Measurements from ENCODE around the gene ABCB9. TPM values are rescaled to one million over a fixed set of nuclear protein-coding genes. Genes with fewer than 3 reads are reported as not detected.

ABCB9 gene
- total RNA-seq, 1 donor from 2014 or later = 16.3 TPM

DNA sequence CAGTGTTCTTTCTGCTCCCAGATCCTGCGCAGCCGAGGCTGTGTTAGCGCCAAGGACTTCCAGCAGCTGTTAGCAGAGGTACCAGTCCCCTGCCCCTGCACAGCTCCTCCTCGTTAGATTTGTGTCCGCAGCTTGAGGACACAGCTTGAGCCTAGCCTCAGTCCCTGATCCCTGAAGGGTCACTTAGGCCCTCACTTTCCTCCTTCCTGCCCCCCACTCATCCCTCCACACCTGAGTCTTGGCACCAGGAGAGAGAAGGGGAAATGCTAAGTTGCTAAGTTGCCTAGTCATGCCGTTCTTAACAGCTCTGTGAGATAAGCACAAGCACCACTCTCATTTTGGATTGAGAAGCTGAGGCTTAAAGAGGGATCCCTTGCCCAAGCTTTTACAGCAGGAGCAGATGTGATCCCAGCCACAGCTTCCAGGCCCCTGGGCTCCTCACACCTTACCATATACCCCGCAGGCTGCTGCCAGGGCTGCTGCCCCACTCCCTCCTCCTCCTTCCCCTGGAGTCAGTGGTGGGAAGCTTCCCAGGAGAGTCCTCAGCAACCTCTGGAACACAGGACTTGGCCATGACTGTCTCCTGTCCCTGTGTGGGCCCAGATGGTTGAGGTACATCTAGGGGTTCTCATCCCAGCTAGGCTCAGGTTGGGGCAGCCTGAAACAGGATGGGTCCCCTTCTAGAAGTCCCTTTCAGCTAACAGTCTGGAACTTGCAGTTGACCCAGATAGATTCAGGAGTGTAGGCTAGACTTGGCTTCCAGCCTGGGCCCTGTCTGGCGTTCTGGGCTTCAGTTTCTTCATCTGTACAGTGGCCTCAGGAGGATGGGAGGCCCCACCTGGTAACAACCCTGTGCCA, 9.8 kb upstream of the ABCB9 start:
- Mint-ChIP-seq H3K36me3 (ENCODE audit: low read depth) (no peaks in the 10 kb centered on the region), H3K27ac (ENCODE audit: unreplicated experiment) (peak overlapping the region; percentile 100), H3K4me1 (peaks cover 27% of the 10 kb centered on the region), H3K4me3 (peak overlapping the region; percentile 99), H3K9me3 (no peaks in the 10 kb centered on the region), H3K27me3 (ENCODE audit: low read depth) (peaks cover 6% of the 10 kb centered on the region)
- no peak for DNase-seq (ENCODE audit: low read depth, low spot score)
- TF ChIP-seq, protein P1, sequence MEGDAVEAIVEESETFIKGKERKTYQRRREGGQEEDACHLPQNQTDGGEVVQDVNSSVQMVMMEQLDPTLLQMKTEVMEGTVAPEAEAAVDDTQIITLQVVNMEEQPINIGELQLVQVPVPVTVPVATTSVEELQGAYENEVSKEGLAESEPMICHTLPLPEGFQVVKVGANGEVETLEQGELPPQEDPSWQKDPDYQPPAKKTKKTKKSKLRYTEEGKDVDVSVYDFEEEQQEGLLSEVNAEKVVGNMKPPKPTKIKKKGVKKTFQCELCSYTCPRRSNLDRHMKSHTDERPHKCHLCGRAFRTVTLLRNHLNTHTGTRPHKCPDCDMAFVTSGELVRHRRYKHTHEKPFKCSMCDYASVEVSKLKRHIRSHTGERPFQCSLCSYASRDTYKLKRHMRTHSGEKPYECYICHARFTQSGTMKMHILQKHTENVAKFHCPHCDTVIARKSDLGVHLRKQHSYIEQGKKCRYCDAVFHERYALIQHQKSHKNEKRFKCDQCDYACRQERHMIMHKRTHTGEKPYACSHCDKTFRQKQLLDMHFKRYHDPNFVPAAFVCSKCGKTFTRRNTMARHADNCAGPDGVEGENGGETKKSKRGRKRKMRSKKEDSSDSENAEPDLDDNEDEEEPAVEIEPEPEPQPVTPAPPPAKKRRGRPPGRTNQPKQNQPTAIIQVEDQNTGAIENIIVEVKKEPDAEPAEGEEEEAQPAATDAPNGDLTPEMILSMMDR (conservative IDR thresholded peaks at IDR 0.05) = no peak

DNA sequence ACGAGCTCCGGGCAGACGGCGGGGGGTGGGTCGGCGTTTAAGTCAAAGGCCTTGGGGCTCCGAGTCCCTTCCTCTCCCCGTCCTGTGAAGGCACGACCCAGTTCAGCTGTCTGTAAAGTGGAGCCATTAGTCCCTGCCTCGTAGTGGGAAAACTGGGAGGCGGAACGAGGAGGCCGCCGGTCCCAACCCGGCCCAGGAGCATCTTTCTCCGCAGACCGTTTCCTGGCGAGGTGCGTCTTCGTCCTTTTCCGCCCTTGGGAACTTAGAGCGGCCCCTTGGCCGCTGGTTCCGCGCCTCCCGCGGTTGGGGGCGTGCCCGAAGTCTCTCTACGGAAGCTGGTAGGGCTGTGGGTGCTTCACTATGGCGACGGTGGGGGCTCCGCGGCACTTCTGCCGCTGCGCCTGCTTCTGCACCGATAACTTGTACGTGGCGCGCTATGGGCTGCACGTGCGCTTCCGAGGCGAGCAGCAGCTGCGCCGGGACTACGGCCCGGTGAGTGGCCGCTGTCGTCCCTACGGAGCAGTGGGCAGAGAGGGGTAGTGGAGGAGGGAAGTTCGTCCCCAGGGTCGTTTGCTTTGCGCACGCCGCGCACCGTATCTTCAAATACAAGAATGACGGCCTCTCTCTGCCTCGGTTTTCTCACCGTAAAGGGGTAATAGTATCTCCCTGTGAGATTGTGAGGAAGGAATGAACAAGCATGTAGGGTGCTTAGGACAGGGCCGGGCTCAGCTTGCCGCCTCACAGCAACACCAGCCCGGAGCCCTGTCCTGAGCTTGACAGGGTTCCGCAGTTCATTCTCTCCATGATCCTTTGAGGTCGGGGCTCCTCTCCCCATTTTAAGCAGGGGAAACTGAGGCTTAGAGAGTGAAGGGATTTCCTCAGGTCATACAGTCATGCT, 8.9 kb upstream of the ABCB9 start, which contains the start of gene OGFOD2:
Gene OGFOD2 (plus strand): TSS at position 353 of the 898 bp plus-strand sequence. CDS start 8 bp downstream, at position 361.
- TF ChIP-seq, protein P1 (conservative IDR thresholded peaks at IDR 0.05) = no peak
- Mint-ChIP-seq H3K27ac (ENCODE audit: unreplicated experiment) (peak within 1 kb of the TSS; percentile 100), H3K4me3 (peak within 1 kb of the TSS; percentile 99), H3K36me3 (ENCODE audit: low read depth) (no peaks in the 10 kb centered on the region), H3K4me1 (peaks cover 26% of the 10 kb centered on the region), H3K27me3 (ENCODE audit: low read depth) (peaks cover 5% of the 10 kb centered on the region), H3K9me3 (no peaks in the 10 kb centered on the region)
- peak; percentile 78 for DNase-seq (ENCODE audit: low read depth, low spot score)

DNA sequence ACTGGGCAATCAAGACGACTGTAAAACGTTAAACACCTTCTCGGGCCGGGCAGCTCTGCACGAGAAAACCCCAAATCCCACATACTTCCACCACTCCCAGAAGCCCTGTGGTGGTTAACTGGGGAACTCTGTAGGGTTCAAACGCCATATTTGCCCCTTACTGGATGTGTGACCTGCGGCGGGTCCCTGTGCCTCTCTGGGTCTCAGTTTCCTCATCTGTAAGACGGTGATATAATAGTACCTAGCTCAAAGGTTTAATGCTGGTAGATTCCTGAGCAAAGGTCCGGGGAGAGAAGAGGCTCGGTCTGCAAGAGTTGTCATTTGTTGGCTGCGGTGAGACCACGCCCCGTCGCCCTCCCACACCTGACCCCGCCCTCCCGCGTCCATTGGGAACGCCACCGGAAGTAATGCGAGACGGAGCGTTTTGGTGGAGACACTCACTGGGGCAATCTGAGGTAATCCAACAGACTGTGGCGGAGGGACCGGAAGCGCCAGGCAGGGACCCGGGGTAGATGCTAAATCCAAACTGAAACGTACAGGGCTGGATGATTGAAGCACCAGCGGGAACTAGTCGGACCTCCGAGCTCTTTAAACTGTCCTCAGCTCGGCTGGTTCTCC, 8.1 kb upstream of the ABCB9 start:
- Mint-ChIP-seq H3K27ac (ENCODE audit: unreplicated experiment) (peak overlapping the region; percentile 100), H3K4me1 (peaks cover 21% of the 10 kb centered on the region), H3K36me3 (ENCODE audit: low read depth) (no peaks in the 10 kb centered on the region), H3K9me3 (no peaks in the 10 kb centered on the region), H3K27me3 (ENCODE audit: low read depth) (peaks cover 3% of the 10 kb centered on the region), H3K4me3 (peak overlapping the region; percentile 99)
- peak; percentile 98 for DNase-seq (ENCODE audit: low read depth, low spot score)
- TF ChIP-seq, protein P1 (conservative IDR thresholded peaks at IDR 0.05) = no peak

DNA sequence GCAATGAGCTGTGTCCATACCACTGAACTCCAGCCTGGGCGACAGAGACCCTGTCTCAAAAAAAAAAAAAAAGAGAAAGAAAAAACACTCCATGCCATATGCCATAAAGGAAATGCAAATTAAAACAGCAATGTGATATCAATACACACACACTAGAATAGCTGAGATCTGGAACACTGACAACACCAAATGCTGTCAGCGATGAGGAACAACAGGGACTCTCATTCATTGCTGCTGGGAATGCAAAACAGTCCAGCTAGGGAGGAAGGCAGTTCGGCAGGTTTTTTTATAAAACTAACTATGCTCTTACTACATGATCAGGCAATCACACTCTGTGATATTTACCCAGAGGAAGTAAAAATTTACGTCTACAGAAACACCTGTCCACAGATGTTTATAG, 3.4 kb upstream of the ABCB9 start:
- Mint-ChIP-seq H3K36me3 (ENCODE audit: low read depth) (no peaks in the 10 kb centered on the region), H3K4me1 (peaks cover 12% of the 10 kb centered on the region), H3K9me3 (no peaks in the 10 kb centered on the region), H3K4me3 (peak overlapping the region; percentile 28), H3K27me3 (ENCODE audit: low read depth) (peaks cover 3% of the 10 kb centered on the region), H3K27ac (ENCODE audit: unreplicated experiment) (no peak overlapping the region)
- TF ChIP-seq, protein P1 (conservative IDR thresholded peaks at IDR 0.05) = no peak
- no peak for DNase-seq (ENCODE audit: low read depth, low spot score)

DNA sequence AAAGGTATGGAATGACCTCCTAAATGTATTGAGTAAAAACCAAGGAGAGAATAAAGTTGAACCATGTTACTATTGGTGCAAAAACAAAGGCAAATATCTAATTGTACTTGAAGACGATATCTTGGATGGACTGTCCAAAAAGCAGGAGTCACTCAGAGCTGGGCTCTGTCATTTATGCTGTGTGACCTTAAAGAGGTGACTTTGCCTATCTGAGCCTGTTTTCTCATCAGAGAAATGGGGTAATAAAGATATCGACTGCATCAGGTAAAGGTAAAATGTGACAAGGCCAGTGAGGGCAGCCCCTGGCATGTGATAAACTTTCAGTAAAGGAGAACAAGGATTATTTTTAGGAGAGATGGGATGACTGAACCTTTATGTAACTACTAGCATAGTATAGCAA, 1.8 kb upstream of the ABCB9 start:
- no peak overlapping the region for H3K27ac Mint-ChIP-seq (ENCODE audit: unreplicated experiment)
- H3K9me3 Mint-ChIP-seq = no peaks in the 10 kb centered on the region
- H3K4me3 Mint-ChIP-seq = no peak overlapping the region
- H3K36me3 Mint-ChIP-seq (ENCODE audit: low read depth) = no peaks in the 10 kb centered on the region
- H3K4me1 Mint-ChIP-seq = peaks cover 6% of the 10 kb centered on the region
- DNase-seq (ENCODE audit: low read depth, low spot score) = no peak
- no peaks in the 10 kb centered on the region for H3K27me3 Mint-ChIP-seq (ENCODE audit: low read depth)
- TF ChIP-seq, protein P1 (conservative IDR thresholded peaks at IDR 0.05) = no peak
